DMS114 treated with DMSO at 0.1 percent for 48 hours (cell line): ENCODE data around the gene SP140.

ENCODE experiments used
- DNase-seq: peaks from one replicate; lab custom pipeline; 2025; ENCODE audit not compliant: unreplicated experiment; lab: John Stamatoyannopoulos, UW

The SP140 gene

GRCh38 chr2:230362030-230362691, 136.6 kb downstream of the SP140 start:
- no peak for DNase-seq
